GM10266 (cell line): ENCODE measurements around the gene PTPRE.

Source experiments
- DNase-seq: peaks from one replicate; pipeline ENCODE4 v3.0.0; 2012; ENCODE audit errors: extremely low spot score
- CTCF ChIP-seq: IDR thresholded peaks from 2 replicates; pipeline ENCODE4 v1.5.1; 2012; ENCODE audit warnings: mild to moderate bottlenecking, low read depth; ENCODE audit not compliant: control insufficient read depth, insufficient read depth; ENCODE audit errors: missing control alignments

Gene PTPRE

GRCh38 chr10:128115356-128115755 lies 208.5 kb downstream of the PTPRE start:
- no peak for TF ChIP-seq CTCF

GRCh38 chr10:128116187-128116586 lies 209.3 kb downstream of the PTPRE start:
- DNase-seq = no peak
- no peak for TF ChIP-seq CTCF

More at GRCh38 chr10:128115356-128115755, 208.5 kb downstream of the PTPRE start:
- DNase-seq = no peak

GRCh38 chr10:128116851-128117615 lies 210.1 kb downstream of the PTPRE start:
- TF ChIP-seq CTCF = no peak
- DNase-seq = no peak

- DNase-seq = no peak
- TF ChIP-seq CTCF = no peak
These were observed 215.0 kb downstream of the PTPRE start for GRCh38 chr10:128121750-128122412.

- no peak for DNase-seq
- TF ChIP-seq CTCF = no peak
These were observed 216.0 kb downstream of the PTPRE start for GRCh38 chr10:128122931-128123330.

GRCh38 chr10:128123846-128124245 lies 216.9 kb downstream of the PTPRE start:
- no peak for DNase-seq
- TF ChIP-seq CTCF = no peak

- peak; percentile 16 for DNase-seq
- no peak for TF ChIP-seq CTCF
These were observed 218.0 kb downstream of the PTPRE start for GRCh38 chr10:128124813-128125403.
